SHP77 (cell line): ENCODE measurements around the gene CERS6.

ENCODE experiments used
- DNase-seq, 2 experiments: peaks; one replicate each; lab custom pipeline; 2025; lab: John Stamatoyannopoulos, UW

The CERS6 gene

GRCh38 chr2:168673265-168674189 lies 217.5 kb downstream of the CERS6 start:
- DNase-seq, result no peak

- no peak for DNase-seq
These were observed 222.2 kb downstream of the CERS6 start for GRCh38 chr2:168678153-168678853.

GRCh38 chr2:168679081-168679480 lies 223.0 kb downstream of the CERS6 start:
- no peak for DNase-seq

DNA sequence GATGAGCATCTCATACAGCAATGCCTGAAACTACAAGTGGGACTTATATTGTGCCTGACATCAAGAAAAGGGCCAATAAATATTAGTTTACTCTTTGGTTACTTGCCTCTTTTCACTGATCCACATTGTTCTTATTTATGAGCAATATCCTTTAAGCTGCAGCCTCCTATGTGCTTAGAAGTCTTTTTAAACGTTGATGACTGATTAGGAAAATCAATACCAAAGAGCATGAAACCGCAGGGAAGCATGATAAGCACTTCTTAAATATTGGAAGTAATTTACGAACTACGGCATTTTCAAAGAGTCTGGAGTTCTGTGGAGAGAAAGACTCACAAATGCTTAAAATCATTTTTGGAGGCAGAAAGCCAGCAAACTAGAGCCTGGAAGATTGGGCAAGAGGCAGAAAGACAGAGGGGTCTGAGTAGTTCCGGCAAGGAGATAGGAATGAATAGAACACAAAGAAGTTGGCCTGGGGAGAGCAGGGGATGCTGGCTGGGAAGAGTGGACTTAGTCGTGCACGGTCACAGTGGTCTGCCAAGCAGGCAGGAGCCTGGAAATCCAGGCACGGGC lies 223.8 kb downstream of the CERS6 start:
- DNase-seq, result no peak

DNA sequence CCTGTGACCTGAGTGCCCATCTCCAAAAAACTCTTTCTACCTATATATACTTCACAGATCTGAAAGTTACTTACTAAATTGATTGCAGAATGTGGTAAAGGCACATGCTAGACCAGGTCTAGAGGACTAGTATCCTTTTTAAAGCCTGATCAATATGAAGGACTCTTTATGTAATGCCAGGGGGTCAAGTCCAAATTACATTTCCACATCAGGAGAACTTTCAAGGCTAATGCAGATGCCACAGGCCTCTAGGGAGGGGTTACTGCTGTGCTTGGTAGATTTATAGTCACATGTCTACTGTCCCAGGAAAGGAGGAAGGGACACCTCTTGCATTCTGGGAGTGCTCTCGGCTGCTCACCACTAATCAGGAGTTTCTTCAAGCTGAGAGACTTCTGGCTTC lies 227.9 kb downstream of the CERS6 start:
- DNase-seq, result no peak

DNA sequence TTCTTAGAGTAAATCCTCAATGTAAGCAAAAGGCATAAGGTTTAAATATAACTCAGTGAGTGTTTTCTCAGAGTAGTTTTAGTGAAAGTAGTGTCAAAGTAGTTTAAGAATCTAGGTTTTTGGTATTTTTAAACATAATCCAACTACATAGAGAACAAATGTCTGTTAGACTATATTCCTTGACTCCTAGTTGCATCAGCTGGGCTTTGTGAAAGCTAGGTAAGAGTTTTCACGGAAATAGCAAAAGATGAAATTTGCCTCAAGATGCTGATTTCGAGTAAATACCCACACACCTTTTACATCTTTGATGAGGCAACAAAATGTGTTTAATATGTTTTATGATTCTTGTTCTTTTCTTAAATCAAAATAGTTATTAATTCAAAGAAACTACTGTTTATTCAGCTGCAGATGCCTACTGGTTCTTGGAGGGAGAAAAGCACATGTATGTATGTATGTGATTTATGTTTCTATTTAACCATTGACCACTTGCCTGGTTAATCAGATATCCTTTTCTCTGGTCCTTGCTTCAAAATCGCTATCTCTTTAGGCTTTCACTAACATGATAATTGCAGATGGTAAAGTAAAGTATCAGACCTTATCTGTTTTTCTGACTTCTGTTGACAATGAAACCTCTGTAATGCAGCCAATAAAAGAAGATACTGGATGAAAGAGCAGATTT lies 229.0 kb downstream of the CERS6 start:
- DNase-seq, result no peak

- no peak for DNase-seq
These were observed 229.8 kb downstream of the CERS6 start for GRCh38 chr2:168685600-168686451.

DNA sequence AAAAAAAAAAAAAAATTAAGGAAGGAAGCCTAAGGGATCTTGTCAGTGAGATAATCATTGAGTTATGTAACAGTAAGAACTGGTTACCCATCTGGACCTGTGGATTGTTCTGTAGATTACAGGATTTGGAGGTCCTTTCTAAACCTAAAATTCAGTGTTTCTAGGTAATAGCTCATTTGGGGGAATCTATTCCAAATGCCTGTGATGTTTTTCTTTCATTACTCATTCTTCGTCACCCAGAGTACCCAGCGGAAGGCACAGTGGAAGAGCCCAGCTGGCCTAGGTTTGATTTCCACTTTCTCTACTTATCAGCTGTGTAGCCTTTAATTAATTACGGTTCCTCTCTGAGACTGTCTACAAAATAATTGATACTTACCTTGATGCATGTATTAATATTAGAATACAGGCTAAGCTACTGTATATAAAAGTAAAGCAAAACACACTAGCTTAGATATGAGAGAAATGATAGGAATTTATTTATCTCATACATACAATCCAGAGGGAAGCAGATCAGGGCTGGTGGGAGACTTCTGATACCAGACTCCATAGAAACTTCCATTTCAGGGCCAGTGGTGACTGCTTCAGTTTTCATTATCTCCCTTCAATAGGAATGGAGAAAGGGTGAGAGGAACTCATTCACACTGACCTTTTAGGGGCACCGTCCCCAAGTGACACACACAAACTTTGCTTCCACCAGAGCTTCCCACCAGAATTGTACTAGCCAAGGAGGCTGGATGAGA lies 230.6 kb downstream of the CERS6 start:
- no peak for DNase-seq

DNA sequence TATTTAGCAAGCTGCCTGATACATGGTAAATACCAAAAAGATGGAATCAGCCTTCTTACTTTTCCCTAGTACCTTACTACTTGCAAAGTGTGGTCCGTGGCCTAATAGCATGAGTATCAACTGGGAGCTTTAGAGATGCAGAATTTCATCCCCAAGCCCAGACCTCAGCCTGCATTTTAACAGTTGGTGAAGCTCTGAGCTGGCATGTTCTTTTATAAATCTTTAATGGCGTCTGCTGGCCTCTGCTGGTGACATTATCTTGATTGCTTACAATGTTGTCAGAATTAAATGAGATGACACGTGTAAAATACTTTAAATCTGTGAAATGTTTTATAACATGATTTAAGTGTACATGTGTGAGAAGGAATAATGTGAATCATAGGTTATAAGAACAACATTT lies 231.2 kb downstream of the CERS6 start:
- DNase-seq, result no peak

DNA sequence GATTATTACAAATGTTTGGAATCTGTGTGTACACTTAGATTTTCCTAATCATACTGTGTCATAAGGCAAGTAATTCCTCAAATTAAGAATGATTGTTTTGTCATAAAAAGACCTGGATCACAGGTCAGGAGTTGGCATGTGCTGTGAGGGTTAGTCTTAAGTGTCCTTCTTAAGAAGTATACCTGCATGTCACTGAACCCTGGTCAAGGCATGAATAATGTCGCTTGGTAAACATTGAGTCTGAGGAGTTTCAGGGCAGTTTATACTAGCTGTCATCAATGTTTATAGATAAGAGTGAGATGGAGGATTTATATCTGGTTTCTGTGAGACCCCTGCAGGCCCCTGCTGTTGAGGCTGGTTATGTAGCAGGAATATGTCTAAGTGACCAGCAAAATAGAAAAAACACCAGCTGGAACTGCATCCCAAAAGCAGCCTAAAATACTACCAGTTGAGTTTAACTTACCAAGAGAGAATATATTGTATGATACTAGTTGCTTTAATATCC lies 234.4 kb downstream of the CERS6 start:
- no peak for DNase-seq

GRCh38 chr2:168691221-168691620 lies 235.1 kb downstream of the CERS6 start:
- DNase-seq, result no peak

DNA sequence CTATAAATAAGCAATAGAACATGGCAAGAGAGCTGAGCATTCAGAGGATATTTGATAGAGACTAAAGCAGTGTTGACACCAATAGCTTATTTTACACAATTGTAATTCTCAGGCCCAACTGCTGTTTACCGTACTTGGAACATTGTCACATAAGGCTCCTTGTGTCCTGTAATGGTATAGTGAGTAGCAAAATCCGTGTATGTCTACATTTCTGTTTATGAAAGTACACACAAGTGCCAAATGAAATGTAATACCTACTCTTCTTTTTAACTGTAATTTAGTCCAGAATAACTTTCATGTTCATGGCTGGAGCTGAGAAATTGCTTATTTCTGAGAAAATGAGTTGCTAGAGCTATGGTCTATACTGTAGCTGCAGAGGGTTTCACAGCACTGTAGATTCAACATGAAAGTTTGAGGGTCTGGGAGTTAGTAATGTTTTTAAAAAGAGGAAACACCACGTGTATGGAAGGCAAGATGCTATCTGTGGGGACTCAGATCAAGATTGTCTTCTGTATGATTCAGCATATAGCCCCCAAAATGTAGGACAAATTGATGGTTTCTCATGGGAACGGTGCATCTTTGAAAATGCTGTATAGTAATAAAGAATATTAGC lies 236.2 kb downstream of the CERS6 start:
- no peak for DNase-seq

GRCh38 chr2:168694173-168694572 lies 238.1 kb downstream of the CERS6 start:
- DNase-seq, result no peak

GRCh38 chr2:168694866-168695265 lies 238.8 kb downstream of the CERS6 start:
- no peak for DNase-seq

DNA sequence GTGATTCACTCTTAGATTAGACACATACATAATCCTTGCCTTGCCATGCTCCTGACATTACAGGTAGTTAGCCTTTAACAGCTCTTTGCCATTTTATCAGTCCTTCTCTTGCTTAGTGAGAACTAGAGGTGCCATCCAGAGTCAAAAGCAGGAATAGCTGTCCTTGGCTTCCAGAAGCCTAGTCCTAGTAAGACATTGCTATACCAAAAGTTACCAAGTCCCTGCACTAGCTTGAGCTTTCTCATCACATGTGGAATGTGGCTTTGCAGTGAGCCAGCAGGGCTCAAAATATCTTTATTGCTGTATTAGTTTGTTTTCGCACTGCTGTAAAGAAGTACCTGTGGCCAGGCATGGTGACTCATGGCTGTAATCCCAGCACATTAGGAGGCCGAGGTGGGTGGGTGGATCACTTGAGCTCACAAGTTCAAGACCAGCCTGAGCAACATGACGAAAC lies 241.6 kb downstream of the CERS6 start:
- no peak for DNase-seq

DNA sequence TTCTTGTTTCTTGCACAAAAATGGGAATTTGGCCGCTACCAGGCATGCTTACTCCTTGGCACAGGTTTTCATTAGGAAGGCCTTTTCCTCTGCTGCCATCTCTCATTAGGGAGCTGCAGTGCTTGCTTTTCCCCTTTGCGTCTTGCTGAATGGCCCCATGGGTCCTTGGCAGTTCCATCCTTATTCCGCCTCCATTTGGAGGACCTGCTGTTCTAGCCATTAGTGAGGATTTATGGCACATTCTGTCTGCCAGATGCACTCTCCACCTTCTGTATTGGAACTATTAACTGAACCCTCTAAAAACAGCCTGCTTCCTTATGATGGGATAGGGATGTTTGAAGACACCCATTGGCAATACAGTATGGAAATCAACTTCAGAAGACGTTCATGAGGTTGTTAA lies 242.9 kb downstream of the CERS6 start:
- DNase-seq, result no peak

DNA sequence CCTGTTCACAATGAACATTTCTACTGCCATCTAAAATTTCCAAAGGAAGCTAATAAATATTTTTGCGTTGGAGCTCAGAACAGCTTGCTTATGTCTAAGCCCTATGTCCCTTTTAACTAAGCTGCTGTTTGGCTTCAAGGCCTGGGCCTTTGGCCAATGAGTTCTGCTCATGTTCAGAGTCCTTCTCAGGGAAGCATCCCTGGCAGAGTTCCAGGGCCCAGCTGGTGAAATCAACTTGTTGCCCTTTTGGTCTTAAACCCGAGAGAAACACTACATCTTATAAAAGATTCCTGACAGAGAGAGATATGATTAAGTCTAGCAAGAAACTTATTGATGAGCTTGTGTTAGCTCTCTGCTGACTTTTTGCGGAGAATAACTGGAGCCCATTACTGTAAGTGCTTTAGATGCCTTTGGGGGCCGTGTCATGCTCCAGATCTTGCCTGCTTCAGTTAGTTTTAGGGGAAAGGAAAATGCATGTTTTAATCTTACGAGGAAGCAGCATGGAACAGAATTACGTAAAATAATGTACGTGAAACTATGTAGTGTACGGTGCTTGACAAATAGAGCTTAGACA lies 243.9 kb downstream of the CERS6 start:
- DNase-seq, result no peak

GRCh38 chr2:168700615-168701245 lies 244.7 kb downstream of the CERS6 start:
- no peak for DNase-seq

GRCh38 chr2:168702579-168702978 lies 246.5 kb downstream of the CERS6 start:
- no peak for DNase-seq
